Peyer's patch (tissue), 4 donors: Measurements from ENCODE around the gene KDM4C. TPM values are rescaled to one million over a fixed set of nuclear protein-coding genes. Genes with fewer than 3 reads are reported as not detected.

Experiments used
- DNase-seq, 3 donors: peaks; one replicate each; pipeline ENCODE4 v3.0.0-alpha.2; 2017 to 2019
- H3K27ac ChIP-seq, 4 donors: fragments of 200-600 bp; sonication (generic); one replicate each; pipeline ENCODE4 v1.5.1; 2016 to 2019
- H3K27me3 ChIP-seq, 2 donors: fragments of 200-600 bp; sonication (generic); one replicate each; pipeline ENCODE4 v1.5.1; 2019
- H3K36me3 ChIP-seq, 3 donors: fragments of 200-600 bp; sonication (generic); one replicate each; pipeline ENCODE4 v1.5.1; 2016 to 2019
- H3K4me1 ChIP-seq, 4 donors: fragments of 200-600 bp; sonication (generic); one replicate each; pipeline ENCODE4 v1.5.1; 2016 to 2019
- H3K4me3 ChIP-seq, 4 donors: fragments of 200-600 bp; sonication (generic); 1 replicate in 3 of 4; 2 replicates in 1 of 4; pipeline ENCODE4 v1.5.1; 2016 to 2019; ENCODE audit warnings: mild to moderate bottlenecking in 1 of 4
- H3K9me3 ChIP-seq, 4 donors: fragments of 200-600 bp; sonication (generic); one replicate each; pipeline ENCODE4 v1.5.1; 2016 to 2019; ENCODE audit warnings: mild to moderate bottlenecking in 1 of 4
- POLR2A ChIP-seq, 2 donors: fragments of 450-650 bp; IDR thresholded peaks; one replicate each; pipeline ENCODE4 v1.5.1; 2017; ENCODE audit warnings: antibody characterized with exemption in 2 of 2, mild to moderate bottlenecking in 2 of 2, moderate library complexity in 2 of 2
- total RNA-seq, 4 donors: library from RNA; depleted of rRNA; stranded (reverse); fragments of >200 nt; gene quantifications; one replicate each; pipeline ENCODE4 v1.1.0, GENCODE V29; 2016
- TF ChIP-seq, protein P1 (sequence below), 6 experiments: fragments of 450-650 bp in 4 of 6; fragments of 200-600 bp in 2 of 6; sonication (generic) in 1 of 6; IDR thresholded peaks; one replicate each; pipeline ENCODE4 v1.5.1; 2017 to 2019; ENCODE audit warnings: antibody characterized with exemption in 6 of 6, mild to moderate bottlenecking in 3 of 6, moderate library complexity in 1 of 6

Gene KDM4C
- total RNA-seq, 4 donors from 2014 or later: 90.7 to 125 (median 107) TPM

DNA sequence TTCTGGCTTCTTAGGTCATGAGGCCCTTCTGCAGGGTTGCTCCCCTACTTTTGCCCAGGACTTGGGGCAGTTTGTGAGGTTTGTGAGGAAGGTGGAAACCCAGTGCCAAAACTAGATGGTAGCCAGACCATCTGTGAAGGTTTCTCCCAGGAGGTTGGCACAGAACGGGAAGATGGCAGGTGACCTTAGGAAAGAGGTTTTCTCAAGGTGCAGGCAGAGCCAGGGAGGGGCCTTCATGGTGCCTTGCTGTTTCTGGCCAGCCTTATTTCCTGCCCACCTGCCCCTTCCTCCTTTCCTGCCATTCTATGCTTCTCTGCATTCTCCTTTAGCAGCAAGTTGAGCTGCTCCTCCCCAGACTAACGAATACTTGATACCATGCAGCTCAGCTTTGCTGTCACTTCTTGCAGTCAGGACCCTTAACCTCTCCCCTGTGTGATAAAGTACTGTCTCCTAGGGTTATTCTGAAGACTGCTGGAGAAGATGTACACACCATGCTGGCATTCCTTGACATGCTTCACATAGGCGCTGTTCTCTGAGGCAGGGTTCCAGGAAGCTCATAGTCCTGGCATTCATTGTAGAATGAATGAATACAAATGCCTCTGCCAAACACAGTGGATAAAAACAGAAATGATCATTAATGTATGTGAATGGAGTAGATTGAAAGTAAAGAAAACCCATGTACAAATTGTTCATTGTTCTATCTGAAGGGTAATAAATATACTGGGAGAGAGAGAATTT, 154.3 kb downstream of the KDM4C start:
- no peak for TF ChIP-seq POLR2A (IDR thresholded peaks at IDR 0.05)
- TF ChIP-seq, protein P1, sequence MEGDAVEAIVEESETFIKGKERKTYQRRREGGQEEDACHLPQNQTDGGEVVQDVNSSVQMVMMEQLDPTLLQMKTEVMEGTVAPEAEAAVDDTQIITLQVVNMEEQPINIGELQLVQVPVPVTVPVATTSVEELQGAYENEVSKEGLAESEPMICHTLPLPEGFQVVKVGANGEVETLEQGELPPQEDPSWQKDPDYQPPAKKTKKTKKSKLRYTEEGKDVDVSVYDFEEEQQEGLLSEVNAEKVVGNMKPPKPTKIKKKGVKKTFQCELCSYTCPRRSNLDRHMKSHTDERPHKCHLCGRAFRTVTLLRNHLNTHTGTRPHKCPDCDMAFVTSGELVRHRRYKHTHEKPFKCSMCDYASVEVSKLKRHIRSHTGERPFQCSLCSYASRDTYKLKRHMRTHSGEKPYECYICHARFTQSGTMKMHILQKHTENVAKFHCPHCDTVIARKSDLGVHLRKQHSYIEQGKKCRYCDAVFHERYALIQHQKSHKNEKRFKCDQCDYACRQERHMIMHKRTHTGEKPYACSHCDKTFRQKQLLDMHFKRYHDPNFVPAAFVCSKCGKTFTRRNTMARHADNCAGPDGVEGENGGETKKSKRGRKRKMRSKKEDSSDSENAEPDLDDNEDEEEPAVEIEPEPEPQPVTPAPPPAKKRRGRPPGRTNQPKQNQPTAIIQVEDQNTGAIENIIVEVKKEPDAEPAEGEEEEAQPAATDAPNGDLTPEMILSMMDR (IDR thresholded peaks at IDR 0.05): no peak
- no peak overlapping the region for H3K27ac ChIP-seq
- H3K9me3 ChIP-seq: no peaks in the 10 kb centered on the region
- no peak for DNase-seq
- no peaks in the 10 kb centered on the region for H3K27me3 ChIP-seq
- H3K4me3 ChIP-seq: no peak overlapping the region
- no peaks in the 10 kb centered on the region for H3K4me1 ChIP-seq
- H3K36me3 ChIP-seq: no peaks in the 10 kb centered on the region

DNA sequence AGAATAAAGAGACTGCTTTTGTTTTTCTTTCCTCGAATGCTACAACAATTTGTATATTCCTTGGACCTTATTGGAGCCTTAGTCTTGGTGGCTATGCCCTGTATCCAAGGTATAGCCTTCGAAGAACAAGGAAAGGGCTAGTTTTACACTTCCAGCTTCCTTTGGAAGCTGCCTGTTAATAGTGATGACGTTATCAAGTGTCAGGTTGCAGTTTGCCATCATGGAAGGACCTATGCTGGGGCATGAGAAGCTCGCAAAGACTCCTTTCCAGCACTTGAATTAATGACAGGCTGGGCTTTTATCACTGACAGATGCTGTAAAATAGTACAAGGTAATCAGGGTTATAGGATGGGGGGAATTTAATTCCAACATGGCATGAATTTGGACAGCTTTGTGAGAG, 157.9 kb downstream of the KDM4C start:
- Histone ChIP-seq H3K4me1 (no peaks in the 10 kb centered on the region), H3K27me3 (no peaks in the 10 kb centered on the region), H3K27ac (no peak overlapping the region), H3K36me3 (no peaks in the 10 kb centered on the region), H3K9me3 (no peaks in the 10 kb centered on the region), H3K4me3 (no peak overlapping the region)
- TF ChIP-seq POLR2A (IDR thresholded peaks at IDR 0.05): no peak
- TF ChIP-seq, protein P1 (IDR thresholded peaks at IDR 0.05): no peak
- no peak for DNase-seq

- DNase-seq: no peak
- no peaks in the 10 kb centered on the region for H3K9me3 ChIP-seq
- TF ChIP-seq, protein P1 (IDR thresholded peaks at IDR 0.05): no peak
- TF ChIP-seq POLR2A (IDR thresholded peaks at IDR 0.05): no peak
- H3K36me3 ChIP-seq: peaks cover 0 to 10% (median 0%) of the 10 kb centered on the region in 3 donors
- H3K27me3 ChIP-seq: no peaks in the 10 kb centered on the region
- no peak overlapping the region for H3K27ac ChIP-seq
- H3K4me1 ChIP-seq: no peaks in the 10 kb centered on the region
- no peak overlapping the region for H3K4me3 ChIP-seq
Measured at GRCh38 chr9:6917162-6917561, 159.4 kb downstream of the KDM4C start.

DNA sequence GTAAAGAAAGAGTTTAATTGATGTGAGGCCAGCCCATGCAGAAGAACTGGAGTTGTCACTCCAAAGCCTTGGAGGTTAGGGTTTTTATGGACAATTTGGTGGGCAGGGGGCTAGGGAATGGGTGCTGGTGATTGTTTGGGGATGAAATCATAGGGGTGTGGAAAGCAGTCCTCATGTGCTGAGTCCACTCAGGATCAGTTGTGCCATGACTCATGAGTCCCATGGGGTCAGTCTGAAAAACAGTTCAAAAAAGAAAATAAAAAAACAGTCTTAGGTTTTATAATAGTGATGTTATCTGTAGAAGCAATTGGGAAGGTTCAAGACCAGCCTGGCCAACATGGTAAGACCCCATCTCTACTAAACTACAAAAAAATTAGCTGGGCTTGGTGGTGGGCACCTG, 162.3 kb downstream of the KDM4C start:
- Histone ChIP-seq H3K9me3 (no peaks in the 10 kb centered on the region), H3K27ac (no peak overlapping the region), H3K27me3 (no peaks in the 10 kb centered on the region), H3K4me3 (no peak overlapping the region), H3K4me1 (no peaks in the 10 kb centered on the region), H3K36me3 (peaks cover 0 to 10% (median 0%) of the 10 kb centered on the region in 3 donors)
- no peak for DNase-seq
- TF ChIP-seq POLR2A (IDR thresholded peaks at IDR 0.05): no peak
- TF ChIP-seq, protein P1 (IDR thresholded peaks at IDR 0.05): no peak

GRCh38 chr9:6921315-6921714, 163.5 kb downstream of the KDM4C start:
- H3K27ac ChIP-seq: no peak overlapping the region
- H3K9me3 ChIP-seq: no peaks in the 10 kb centered on the region
- TF ChIP-seq, protein P1 (IDR thresholded peaks at IDR 0.05): no peak
- TF ChIP-seq POLR2A (IDR thresholded peaks at IDR 0.05): no peak
- no peaks in the 10 kb centered on the region for H3K4me1 ChIP-seq
- H3K4me3 ChIP-seq: no peak overlapping the region
- H3K36me3 ChIP-seq: peaks cover 0 to 10% (median 0%) of the 10 kb centered on the region in 3 donors
- DNase-seq: no peak
- no peaks in the 10 kb centered on the region for H3K27me3 ChIP-seq
